Thymus (tissue), 11 donors: ENCODE data around the gene COL24A1. TPM values are rescaled to one million over a fixed set of nuclear protein-coding genes. Genes with fewer than 3 reads are reported as not detected.

Experiments used
- DNase-seq, 9 donors: peaks; one replicate each; pipeline ENCODE4 v3.0.0-alpha.2; 2013; ENCODE audit warnings: low spot score in 9 of 9, low read depth in 6 of 9, missing footprints in 1 of 9
- H3K27ac ChIP-seq, 2 donors: one replicate each; pipeline ENCODE4 v1.5.1; 2013; ENCODE audit warnings: control low read depth in 1 of 2, low read depth in 1 of 2, low read length in 1 of 2, mild to moderate bottlenecking in 1 of 2, moderate library complexity in 1 of 2
- H3K27me3 ChIP-seq, 2 donors: one replicate each; pipeline ENCODE4 v1.5.1; 2013; ENCODE audit warnings: low read length in 1 of 2; ENCODE audit not compliant: control insufficient read depth in 2 of 2, insufficient read depth in 1 of 2
- H3K36me3 ChIP-seq, 2 donors: one replicate each; pipeline ENCODE4 v1.5.1; 2013; ENCODE audit warnings: low read length in 1 of 2, mild to moderate bottlenecking in 1 of 2, moderate library complexity in 1 of 2; ENCODE audit not compliant: control insufficient read depth in 2 of 2, insufficient read depth in 2 of 2
- H3K4me1 ChIP-seq, 2 donors: one replicate each; pipeline ENCODE4 v1.5.1; 2013; ENCODE audit warnings: low read length in 2 of 2; ENCODE audit not compliant: control insufficient read depth in 2 of 2, insufficient read depth in 2 of 2
- H3K4me3 ChIP-seq, 2 donors: one replicate each; pipeline ENCODE4 v1.5.1; 2013; ENCODE audit warnings: low read length in 2 of 2, control low read depth in 1 of 2, mild to moderate bottlenecking in 1 of 2
- H3K9me3 ChIP-seq, 2 donors: one replicate each; pipeline ENCODE4 v1.5.1; 2013; ENCODE audit warnings: low read length in 1 of 2, mild to moderate bottlenecking in 1 of 2; ENCODE audit not compliant: control insufficient read depth in 2 of 2, insufficient read depth in 1 of 2
- WGBS: extraction: QIAGEN DNeasy Blood & Tissue Kit; methylation state at CpG from one replicate; pipeline ENCODE4 v1.1.7; 2013; 5-methylcytosine and 5-hydroxymethylcytosine counted together
- polyA plus RNA-seq: library from polyadenylated mRNA; stranded (reverse); fragments of 200-250 nt; gene quantifications from one replicate; pipeline ENCODE4 v1.2.3, GENCODE V29; 2013
- total RNA-seq: library from RNA; stranded (reverse); fragments of 120-200 nt; gene quantifications from one replicate; pipeline ENCODE4 v1.2.4, GENCODE V29; 2013
- donor health status: healthy.

The COL24A1 gene
- total and polyA plus RNA-seq, 2 donors = 0.33 to 1.3 TPM

- H3K9me3 ChIP-seq = no peaks in the 10 kb centered on the region
- DNase-seq = no peak
- no peak overlapping the region for H3K4me3 ChIP-seq
- H3K27ac ChIP-seq = no peak overlapping the region
- WGBS = 98% methylated on average over 2 of the region's 2 CpGs
- no peaks in the 10 kb centered on the region for H3K4me1 ChIP-seq
- no peaks in the 10 kb centered on the region for H3K27me3 ChIP-seq
- H3K36me3 ChIP-seq = no peaks in the 10 kb centered on the region
These were observed 102.2 kb downstream of the COL24A1 start for GRCh38 chr1:86054396-86054795.

GRCh38 chr1:86052948-86053698 lies 103.4 kb downstream of the COL24A1 start:
- WGBS = 93% methylated on average over 2 of the region's 2 CpGs
- Histone ChIP-seq H3K36me3 (no peaks in the 10 kb centered on the region), H3K27me3 (no peaks in the 10 kb centered on the region), H3K27ac (no peak overlapping the region), H3K9me3 (no peaks in the 10 kb centered on the region), H3K4me3 (no peak overlapping the region), H3K4me1 (no peaks in the 10 kb centered on the region)
- no peak for DNase-seq

GRCh38 chr1:86035101-86035500 lies 121.5 kb downstream of the COL24A1 start:
- DNase-seq = no peak
- Histone ChIP-seq H3K4me1 (no peaks in the 10 kb centered on the region), H3K9me3 (no peaks in the 10 kb centered on the region), H3K27me3 (no peaks in the 10 kb centered on the region), H3K27ac (no peak overlapping the region), H3K36me3 (no peaks in the 10 kb centered on the region), H3K4me3 (no peak overlapping the region)
- WGBS = 89% methylated on average over 1 of the region's 1 CpG

- Histone ChIP-seq H3K4me1 (no peaks in the 10 kb centered on the region), H3K27ac (no peak overlapping the region), H3K9me3 (no peaks in the 10 kb centered on the region), H3K27me3 (no peaks in the 10 kb centered on the region), H3K4me3 (no peak overlapping the region), H3K36me3 (no peaks in the 10 kb centered on the region)
- no peak for DNase-seq
- 98% methylated on average over 1 of the region's 1 CpG for WGBS
These were observed 126.4 kb downstream of the COL24A1 start for GRCh38 chr1:86030180-86030579.

- Histone ChIP-seq H3K27me3 (no peaks in the 10 kb centered on the region), H3K36me3 (no peaks in the 10 kb centered on the region), H3K4me1 (no peaks in the 10 kb centered on the region), H3K9me3 (no peaks in the 10 kb centered on the region), H3K4me3 (no peak overlapping the region), H3K27ac (no peak overlapping the region)
- DNase-seq = peak in 8 of 9 donors; percentile 10 to 59 (median 30)
- WGBS = 52% methylated on average over 2 of the region's 2 CpGs
These were observed 138.2 kb downstream of the COL24A1 start for GRCh38 chr1:86018283-86018923.

- no peaks in the 10 kb centered on the region for H3K9me3 ChIP-seq
- 69% methylated on average over 2 of the region's 2 CpGs for WGBS
- H3K27ac ChIP-seq = no peak overlapping the region
- no peaks in the 10 kb centered on the region for H3K4me1 ChIP-seq
- no peaks in the 10 kb centered on the region for H3K36me3 ChIP-seq
- H3K4me3 ChIP-seq = no peak overlapping the region
- H3K27me3 ChIP-seq = no peaks in the 10 kb centered on the region
- no peak for DNase-seq
These were observed 140.4 kb downstream of the COL24A1 start for GRCh38 chr1:86016076-86016759.

GRCh38 chr1:86015375-86015774 lies 141.2 kb downstream of the COL24A1 start:
- Histone ChIP-seq H3K4me3 (no peak overlapping the region), H3K9me3 (no peaks in the 10 kb centered on the region), H3K36me3 (no peaks in the 10 kb centered on the region), H3K4me1 (no peaks in the 10 kb centered on the region), H3K27ac (no peak overlapping the region), H3K27me3 (no peaks in the 10 kb centered on the region)
- DNase-seq = no peak
- 97% methylated on average over 1 of the region's 1 CpG for WGBS

- Histone ChIP-seq H3K4me1 (no peaks in the 10 kb centered on the region), H3K9me3 (no peaks in the 10 kb centered on the region), H3K4me3 (no peak overlapping the region), H3K27ac (no peak overlapping the region), H3K36me3 (no peaks in the 10 kb centered on the region), H3K27me3 (no peaks in the 10 kb centered on the region)
- 98% methylated on average over 1 of the region's 1 CpG for WGBS
- no peak for DNase-seq
These were observed 156.0 kb downstream of the COL24A1 start for GRCh38 chr1:86000601-86001000.
